HEK293 (cell line): ENCODE results near the gene RER1.
A peak's percentile ranks its signal among the peaks of the same experiment; 100 is the strongest.

ENCODE experiments used
- CTCF ChIA-PET: fragments of 350-600 bp; formaldehyde crosslinking; extraction: SDS; loops from one replicate; lab custom pipeline; 2021; ENCODE audit warnings: antibody characterized with exemption; lab: Yijun Ruan, JAX
- POLR2A ChIA-PET: fragments of 300-600 bp; formaldehyde crosslinking; extraction: SDS; loops from one replicate; lab custom pipeline; 2020; ENCODE audit warnings: antibody characterized with exemption, inconsistent platforms; lab: Yijun Ruan, JAX
- H3K27ac ChIP-seq: fragments of 200-500 bp; sonication (Bioruptor generic); 2 replicates; pipeline ENCODE4 v1.5.1; 2014; ENCODE audit warnings: low read depth, low read length, control low read depth, inconsistent platforms; ENCODE audit errors: extremely low read depth
- H3K36me3 ChIP-seq, 2 experiments: fragments of 200-500 bp in 1 of 2; sonication (Bioruptor generic) in 1 of 2; 1 replicate in 1 of 2; 2 replicates in 1 of 2; pipeline ENCODE4 v1.5.1; 2014 to 2017; ENCODE audit warnings: inconsistent platforms in 2 of 2, low read length in 2 of 2; ENCODE audit not compliant: control insufficient read depth in 2 of 2, insufficient read depth in 1 of 2
- H3K4me1 ChIP-seq: fragments of 200-500 bp; sonication (Bioruptor generic); 2 replicates; pipeline ENCODE4 v1.5.1; 2014; ENCODE audit warnings: mild to moderate bottlenecking, low read length, inconsistent platforms; ENCODE audit not compliant: control insufficient read depth, insufficient read depth
- H3K4me3 ChIP-seq: 2 replicates; pipeline ENCODE4 v1.5.1; 2011; ENCODE audit warnings: low read depth, mild to moderate bottlenecking, control low read depth, low read length, moderate library complexity
- H3K9me3 ChIP-seq: fragments of 200-500 bp; sonication (Bioruptor generic); 2 replicates; pipeline ENCODE4 v1.5.1; 2014; ENCODE audit warnings: low read depth, low read length, inconsistent platforms; ENCODE audit not compliant: control insufficient read depth, insufficient read depth
- GLIS1 ChIP-seq: fragments of 450-650 bp; formaldehyde crosslinking; IDR thresholded peaks from 2 replicates; pipeline ENCODE4 v1.5.1; 2016; ENCODE audit warnings: missing biosample characterization, missing genetic modification characterization
- HIC1 ChIP-seq: fragments of 450-650 bp; formaldehyde crosslinking; IDR thresholded peaks from 2 replicates; pipeline ENCODE4 v1.5.1; 2016; ENCODE audit warnings: missing biosample characterization, missing genetic modification characterization
- PRDM2 ChIP-seq: fragments of 450-650 bp; formaldehyde crosslinking; IDR thresholded peaks from 2 replicates; pipeline ENCODE4 v1.5.1; 2016; ENCODE audit warnings: missing biosample characterization, missing genetic modification characterization, borderline replicate concordance
- REST ChIP-seq: fragments of 450-650 bp; formaldehyde crosslinking; IDR thresholded peaks from 2 replicates; pipeline ENCODE4 v1.5.1; 2016; ENCODE audit warnings: missing biosample characterization, missing genetic modification characterization
- SALL2 ChIP-seq: fragments of 450-650 bp; formaldehyde crosslinking; IDR thresholded peaks from 2 replicates; pipeline ENCODE4 v1.5.0; 2017; ENCODE audit warnings: missing biosample characterization, mild to moderate bottlenecking, missing genetic modification characterization, borderline replicate concordance
- YY1 ChIP-seq: fragments of 450-650 bp; formaldehyde crosslinking; IDR thresholded peaks from 2 replicates; pipeline ENCODE4 v1.5.1; 2018; ENCODE audit warnings: missing biosample characterization, missing genetic modification characterization
- ZBTB11 ChIP-seq: fragments of 450-650 bp; formaldehyde crosslinking; conservative IDR thresholded peaks from 2 replicates; pipeline ENCODE4 v1.5.1; 2016; ENCODE audit warnings: low read depth, missing biosample characterization, missing genetic modification characterization
- ZBTB49 ChIP-seq: fragments of 450-650 bp; formaldehyde crosslinking; IDR thresholded peaks from 2 replicates; pipeline ENCODE4 v1.5.1; 2016; ENCODE audit warnings: missing biosample characterization, missing genetic modification characterization, low read depth
- ZNF10 ChIP-seq: fragments of 450-650 bp; formaldehyde crosslinking; IDR thresholded peaks from 2 replicates; pipeline ENCODE4 v1.5.1; 2017; ENCODE audit warnings: missing biosample characterization, missing genetic modification characterization
- ZNF132 ChIP-seq: fragments of 450-650 bp; formaldehyde crosslinking; IDR thresholded peaks from 2 replicates; pipeline ENCODE4 v1.5.1; 2017; ENCODE audit warnings: missing biosample characterization, missing genetic modification characterization, borderline replicate concordance
- ZNF23 ChIP-seq: fragments of 450-650 bp; formaldehyde crosslinking; IDR thresholded peaks from 2 replicates; pipeline ENCODE4 v1.5.1; 2016; ENCODE audit warnings: missing biosample characterization, missing genetic modification characterization, borderline replicate concordance
- ZNF341 ChIP-seq: fragments of 450-650 bp; formaldehyde crosslinking; IDR thresholded peaks from 2 replicates; pipeline ENCODE4; 2016; ENCODE audit warnings: low read depth, missing biosample characterization, missing genetic modification characterization
- ZNF544 ChIP-seq: fragments of 450-650 bp; formaldehyde crosslinking; IDR thresholded peaks from 2 replicates; pipeline ENCODE4 v1.5.0; 2017; ENCODE audit warnings: missing biosample characterization, missing genetic modification characterization
- ZNF747 ChIP-seq: fragments of 450-650 bp; formaldehyde crosslinking; IDR thresholded peaks from 2 replicates; pipeline ENCODE4 v1.5.1; 2016; ENCODE audit warnings: missing biosample characterization, missing genetic modification characterization
- ZNF777 ChIP-seq: fragments of 450-650 bp; formaldehyde crosslinking; IDR thresholded peaks from 2 replicates; pipeline ENCODE4 v1.5.1; 2017; ENCODE audit warnings: missing biosample characterization, missing genetic modification characterization, borderline replicate concordance

Gene RER1

GRCh38 chr1:2415801-2416208 lies 24.2 kb downstream of the RER1 start:
- Histone ChIP-seq H3K36me3 (no peaks in the 10 kb centered on the region), H3K4me3 (no peak overlapping the region), H3K27ac (no peak overlapping the region)
- TF ChIP-seq PRDM2 (tag by site-specific recombination) (no peak), ZNF544 (tag by site-specific recombination) (no peak), ZNF23 (tag by site-specific recombination) (no peak), ZBTB11 (tag by site-specific recombination) (no peak), SALL2 (tag by site-specific recombination) (no peak)
- TF ChIP-seq, all 188 proteins: peak for 0
- POLR2A ChIA-PET: no interaction called here
- Histone ChIP-seq H3K4me1 (no peaks in the 10 kb centered on the region), H3K9me3 (no peaks in the 10 kb centered on the region)
- CTCF ChIA-PET: interaction anchor here (0.8 to 2.2 kb wide), 2 partner anchors 15 to 131 kb away, joined by 3 to 31 read pairs; no protein-coding TSS in a partner anchor

- POLR2A ChIA-PET: no interaction called here
- no peak for TF ChIP-seq REST (tag by site-specific recombination)
- no peak for TF ChIP-seq ZNF341 (tag by site-specific recombination)
- peak; percentile 82; the same call in 1 of the 2 replicates for TF ChIP-seq ZNF10 (tag by site-specific recombination)
- peak; percentile 32 for TF ChIP-seq GLIS1 (tag by site-specific recombination)
- no peak for TF ChIP-seq YY1 (tag by site-specific recombination)
- no peak for TF ChIP-seq ZNF132
- no peak for TF ChIP-seq ZNF777 (tag by site-specific recombination)
- no peak for TF ChIP-seq ZNF747
- TF ChIP-seq HIC1 (tag by site-specific recombination): no peak
- no peak for TF ChIP-seq ZBTB49 (tag by site-specific recombination)
Observed at GRCh38 chr1:2416403-2416802, 24.8 kb downstream of the RER1 start.

More at GRCh38 chr1:2416403-2416802, 24.8 kb downstream of the RER1 start:
- Histone ChIP-seq H3K27ac (no peak overlapping the region), H3K36me3 (no peaks in the 10 kb centered on the region), H3K9me3 (no peaks in the 10 kb centered on the region), H3K4me3 (no peak overlapping the region), H3K4me1 (no peaks in the 10 kb centered on the region)
- CTCF ChIA-PET: interaction anchor here (0.6 to 2.2 kb wide), 5 partner anchors 14 to 369 kb away, joined by 3 to 31 read pairs (median 4); no protein-coding TSS in a partner anchor
